GM21619 (cell line): ENCODE data around the gene SYPL1.
A peak's percentile ranks its signal among the peaks of the same experiment; 100 is the strongest.

Experiments used
- ATAC-seq: cut with Tn5 transposase; IDR thresholded peaks from one replicate; pipeline ENCODE4 v1.9.1; 2021; ENCODE audit not compliant: unreplicated experiment

Gene SYPL1

DNA sequence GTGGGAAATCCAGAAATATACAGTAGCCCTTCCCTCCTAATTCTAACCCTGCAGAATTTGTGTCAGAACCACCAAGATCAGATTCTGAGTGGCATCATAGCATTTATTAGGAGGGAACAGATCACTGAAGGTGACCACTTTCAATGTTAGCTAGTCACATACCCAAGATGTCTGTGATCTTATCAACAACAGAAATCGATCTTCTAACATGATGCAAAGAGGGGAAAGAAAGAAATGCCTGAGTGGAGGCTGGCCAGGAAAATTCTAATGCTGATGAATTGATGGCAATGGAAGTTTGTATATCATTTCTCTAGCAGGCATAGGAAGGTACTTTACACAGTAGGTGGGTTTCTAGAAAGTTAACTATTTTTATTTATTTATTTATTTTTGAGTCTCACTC is 10.6 kb upstream of the SYPL1 start:
- ATAC-seq, result no peak

- no peak for ATAC-seq
These were observed 9.2 kb upstream of the SYPL1 start for GRCh38 chr7:106121189-106121810.

- ATAC-seq, result no peak
These were observed 8.4 kb upstream of the SYPL1 start for GRCh38 chr7:106120500-106120899.

- ATAC-seq, result no peak
These were observed 7.6 kb upstream of the SYPL1 start for GRCh38 chr7:106119719-106120118.

- no peak for ATAC-seq
These were observed 5.9 kb upstream of the SYPL1 start for GRCh38 chr7:106117786-106118544.

DNA sequence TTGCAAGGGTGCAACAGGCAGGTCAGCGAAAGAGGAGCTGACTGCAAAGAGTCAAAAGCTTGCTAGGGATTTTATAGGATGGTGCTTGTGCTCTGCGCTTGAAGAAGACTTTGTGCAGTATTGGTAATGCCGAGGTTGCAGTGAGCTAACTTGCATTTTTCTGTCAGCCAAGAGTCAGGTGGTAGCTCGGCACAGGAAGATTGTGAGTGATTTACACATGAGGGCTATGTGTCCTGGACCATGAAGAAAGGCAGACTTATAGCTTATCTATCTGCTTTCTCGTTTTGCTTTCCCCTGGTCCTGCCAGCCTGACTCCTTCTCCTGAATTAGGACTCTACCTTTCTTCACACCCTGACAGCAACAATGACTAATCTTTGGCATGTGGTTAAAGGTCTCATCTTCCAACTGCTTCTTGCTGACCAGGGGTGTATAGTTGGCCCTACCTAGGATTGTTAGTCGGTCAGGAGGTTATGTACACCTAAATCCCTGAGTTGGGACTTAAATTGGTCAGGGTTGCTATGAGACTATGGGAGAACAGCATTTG is 4.1 kb upstream of the SYPL1 start:
- ATAC-seq, result no peak

DNA sequence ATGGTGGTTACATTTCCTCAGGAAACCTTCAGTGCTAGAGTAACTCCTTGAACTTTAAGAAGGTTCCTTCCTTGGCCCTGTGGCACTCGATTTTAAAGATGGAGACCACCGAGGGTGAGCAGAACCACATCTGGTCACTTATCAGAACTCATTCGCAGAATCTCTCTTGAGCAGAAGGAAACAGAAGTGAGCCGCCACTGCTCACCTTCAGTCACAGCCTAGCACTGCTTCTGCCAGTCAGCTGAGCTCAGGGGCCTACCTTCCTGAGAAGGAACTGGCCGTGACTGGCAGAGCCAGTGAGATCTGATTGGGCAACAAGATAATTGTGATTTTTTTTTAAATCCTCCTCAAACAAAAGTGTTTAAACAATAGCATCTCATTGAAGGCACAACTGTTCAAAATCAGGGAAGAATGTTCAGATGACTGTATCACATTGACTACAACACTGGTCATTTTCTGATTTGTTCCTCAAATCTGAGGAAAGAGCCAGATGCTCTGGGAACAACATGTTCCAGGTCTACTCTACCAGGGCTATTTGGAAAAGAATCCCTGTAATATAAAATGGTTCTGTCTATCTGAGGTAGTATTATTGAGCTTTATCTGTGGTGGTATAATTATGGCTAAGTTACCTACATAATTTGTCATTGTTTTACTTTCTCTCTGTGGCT is 2.7 kb upstream of the SYPL1 start:
- ATAC-seq, result no peak

DNA sequence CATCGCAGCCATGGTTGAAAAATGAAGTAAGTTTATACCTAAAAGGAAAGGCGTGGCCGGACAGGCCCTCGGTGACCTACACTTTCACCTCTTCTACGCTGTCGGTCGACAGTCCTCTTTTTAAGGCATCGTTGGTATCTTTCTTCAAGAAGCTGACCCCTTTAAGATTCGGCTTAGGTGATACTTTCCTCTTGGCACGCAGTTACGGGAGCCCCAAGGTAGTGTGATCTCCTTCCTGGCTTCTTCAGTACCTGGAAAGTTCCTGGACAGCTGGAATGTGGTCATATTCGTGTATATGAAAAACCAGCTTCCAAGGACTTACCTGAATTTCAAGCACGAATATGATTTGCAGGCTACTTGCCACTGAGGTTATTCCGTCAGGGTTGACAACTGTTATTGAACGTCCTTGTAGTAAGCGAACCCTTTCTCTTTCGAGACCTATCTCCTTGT is 885 bp upstream of the SYPL1 start:
- ATAC-seq, result no peak

- ATAC-seq, result peak; percentile 29
These were observed 426 bp downstream of the SYPL1 start for GRCh38 chr7:106111655-106112117.

- ATAC-seq, result no peak
These were observed 1.0 kb downstream of the SYPL1 start for GRCh38 chr7:106110885-106111654.

DNA sequence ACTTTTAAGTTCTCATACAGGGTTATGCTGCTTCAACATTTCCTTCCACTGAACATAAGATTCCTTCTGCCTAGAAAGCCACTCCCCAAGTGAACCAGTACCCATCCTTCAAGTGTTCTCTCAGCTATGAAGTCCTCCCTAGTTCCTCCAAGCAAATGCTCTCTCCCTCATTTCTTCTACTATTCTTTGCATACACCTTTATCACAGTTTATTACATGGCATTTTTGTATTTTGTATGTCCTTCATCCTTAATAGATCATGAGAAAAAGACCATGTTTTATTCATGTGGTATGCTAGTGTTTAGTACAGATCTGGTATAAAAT is 1.9 kb downstream of the SYPL1 start:
- no peak for ATAC-seq

DNA sequence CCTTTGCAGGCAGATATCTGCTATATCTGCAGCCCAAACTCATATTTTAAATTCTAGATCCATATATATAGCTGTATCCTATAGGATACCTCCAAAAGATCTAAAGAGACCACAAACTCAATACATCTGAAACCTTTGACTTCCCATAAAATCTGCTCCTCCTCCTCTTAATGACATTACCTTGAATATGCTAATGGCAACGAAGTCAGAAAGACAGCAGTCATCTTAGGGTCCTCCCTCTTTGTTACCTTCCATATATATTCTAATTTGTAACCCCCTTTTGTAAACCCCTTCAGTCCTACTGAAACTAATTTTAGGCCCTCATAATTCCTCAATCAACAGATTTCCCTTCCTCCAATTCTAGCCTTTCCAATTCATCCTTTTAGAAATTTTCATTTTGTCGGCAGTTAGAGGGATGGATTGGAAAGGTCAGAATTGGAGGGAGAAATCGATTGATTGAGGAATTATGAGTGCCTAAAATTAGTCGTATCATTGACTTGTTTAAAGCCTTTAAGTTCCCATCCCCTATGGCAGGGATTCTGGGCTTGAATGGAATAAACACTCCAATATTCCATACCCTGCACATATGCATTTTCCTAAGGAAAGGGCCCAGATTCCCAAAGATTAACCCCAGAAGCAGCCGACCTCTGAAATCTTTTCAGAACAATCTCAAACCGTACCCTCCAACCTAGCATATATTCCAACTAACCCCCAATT is 2.4 kb downstream of the SYPL1 start:
- no peak for ATAC-seq

GRCh38 chr7:106108991-106109390 is 3.1 kb downstream of the SYPL1 start:
- no peak for ATAC-seq

GRCh38 chr7:106104721-106105260 is 7.3 kb downstream of the SYPL1 start:
- ATAC-seq, result no peak

- no peak for ATAC-seq
These were observed 9.6 kb downstream of the SYPL1 start for GRCh38 chr7:106102387-106102966.

DNA sequence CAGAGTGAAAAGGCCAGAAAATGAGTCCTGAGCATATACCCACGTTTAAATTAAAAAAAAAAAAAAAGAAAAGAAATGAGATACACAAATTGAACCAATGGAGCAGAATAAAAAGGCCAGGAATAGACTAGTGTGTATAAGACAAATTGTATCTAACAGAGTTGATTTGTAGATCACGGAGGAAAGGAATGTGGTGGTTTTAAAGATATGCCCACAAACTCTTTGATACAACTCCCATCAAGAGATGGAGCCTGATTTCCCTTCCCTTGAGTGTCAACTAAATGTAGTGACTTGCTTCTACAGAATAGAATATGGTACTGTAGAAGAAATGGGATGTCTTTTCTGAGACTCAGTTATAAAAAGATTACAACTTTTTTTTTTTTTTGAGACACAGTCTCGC is 10.4 kb downstream of the SYPL1 start:
- no peak for ATAC-seq

DNA sequence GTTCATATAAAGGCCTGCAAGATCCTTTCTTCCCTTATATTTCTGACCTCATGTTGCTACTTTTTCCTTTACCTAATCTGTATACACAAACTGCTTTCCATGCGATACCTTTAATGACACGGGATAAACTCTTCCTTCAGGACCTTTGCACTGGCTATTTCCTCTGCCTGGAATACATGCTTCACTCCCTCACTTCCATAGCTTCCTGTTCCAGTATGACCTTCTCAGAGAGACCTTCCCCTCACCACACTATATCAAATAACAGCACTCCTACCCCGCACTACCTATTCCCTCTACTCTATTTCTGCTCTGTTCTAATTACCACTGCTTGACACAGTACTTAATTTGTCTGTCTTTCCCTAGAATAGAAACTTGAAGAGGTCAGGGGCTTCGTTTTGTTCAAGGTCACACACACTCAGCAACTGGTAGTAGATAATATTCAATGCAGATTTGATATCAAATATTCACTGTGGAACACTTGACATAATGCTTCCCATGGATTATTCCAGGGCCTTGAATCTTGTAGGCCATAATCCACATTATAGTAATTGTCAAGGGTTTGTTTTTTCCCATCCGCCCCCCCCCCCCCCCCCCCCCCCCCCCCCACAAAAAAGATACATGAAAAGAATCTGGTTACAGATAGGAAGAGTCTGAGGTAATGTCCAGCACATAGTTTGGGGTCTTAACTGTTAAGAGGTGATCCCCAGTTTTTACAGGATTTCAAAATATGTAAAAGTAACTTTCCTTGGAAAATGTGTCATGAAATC is 11.1 kb downstream of the SYPL1 start:
- no peak for ATAC-seq

DNA sequence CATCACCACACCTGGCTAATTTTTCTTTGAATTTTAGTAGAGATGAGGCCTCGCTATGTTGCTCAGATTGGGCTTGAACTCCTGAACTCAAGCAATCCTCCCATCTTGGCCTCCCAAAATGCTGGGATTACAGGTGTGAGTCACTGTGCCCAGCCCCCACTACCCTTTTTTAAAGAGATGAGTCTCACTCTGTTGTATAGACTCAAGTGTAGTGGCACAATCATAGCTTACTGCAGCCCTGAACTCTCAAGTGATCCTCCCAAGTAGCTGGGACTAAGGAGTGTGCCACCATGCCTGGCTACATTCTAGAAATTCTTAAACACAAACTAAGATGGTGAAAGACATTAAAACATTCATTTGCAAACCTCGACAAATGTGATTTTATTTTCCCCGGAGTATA is 12.6 kb downstream of the SYPL1 start:
- ATAC-seq, result no peak

DNA sequence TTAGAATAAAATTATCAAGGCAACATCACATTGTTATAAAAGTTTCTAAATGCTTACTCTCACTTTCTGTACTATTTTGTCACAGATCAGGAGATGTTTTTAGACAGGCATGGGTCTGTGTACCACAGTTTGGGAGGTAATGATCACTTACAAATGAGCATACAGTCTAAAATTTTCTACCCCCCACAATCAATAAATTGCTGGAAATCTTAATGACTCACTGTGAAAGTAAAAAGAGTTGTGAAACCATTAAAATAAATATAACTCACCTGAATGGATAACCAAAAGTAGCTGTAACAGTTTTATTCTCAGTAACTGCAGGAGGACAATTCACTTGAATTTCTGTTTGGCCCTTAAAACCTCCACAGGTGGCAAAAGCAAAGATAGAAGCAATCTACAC is 13.2 kb downstream of the SYPL1 start:
- ATAC-seq, result no peak
